ENCODE results near the gene ITPR1.

DNA sequence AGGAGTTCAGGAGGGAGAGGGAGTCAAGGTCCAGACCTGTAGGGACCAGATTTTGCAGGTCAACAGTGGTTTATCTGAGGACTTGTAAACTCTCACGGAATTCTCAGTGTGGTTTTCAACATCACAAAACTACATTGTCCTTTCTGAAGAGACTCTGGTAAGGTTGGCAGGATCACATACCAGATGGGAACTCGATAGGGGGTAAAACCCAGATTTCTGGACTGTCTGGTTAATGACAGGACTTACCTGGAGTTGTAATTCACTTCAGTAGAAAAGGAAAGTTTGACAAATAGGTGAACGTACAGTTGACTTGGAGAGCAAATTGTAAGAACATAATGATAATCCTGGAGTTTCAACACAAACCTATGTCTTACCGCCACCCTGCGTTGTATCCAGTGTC is 5.3 kb downstream of the ITPR1 start:
- TF ChIP-seq, protein P1, sequence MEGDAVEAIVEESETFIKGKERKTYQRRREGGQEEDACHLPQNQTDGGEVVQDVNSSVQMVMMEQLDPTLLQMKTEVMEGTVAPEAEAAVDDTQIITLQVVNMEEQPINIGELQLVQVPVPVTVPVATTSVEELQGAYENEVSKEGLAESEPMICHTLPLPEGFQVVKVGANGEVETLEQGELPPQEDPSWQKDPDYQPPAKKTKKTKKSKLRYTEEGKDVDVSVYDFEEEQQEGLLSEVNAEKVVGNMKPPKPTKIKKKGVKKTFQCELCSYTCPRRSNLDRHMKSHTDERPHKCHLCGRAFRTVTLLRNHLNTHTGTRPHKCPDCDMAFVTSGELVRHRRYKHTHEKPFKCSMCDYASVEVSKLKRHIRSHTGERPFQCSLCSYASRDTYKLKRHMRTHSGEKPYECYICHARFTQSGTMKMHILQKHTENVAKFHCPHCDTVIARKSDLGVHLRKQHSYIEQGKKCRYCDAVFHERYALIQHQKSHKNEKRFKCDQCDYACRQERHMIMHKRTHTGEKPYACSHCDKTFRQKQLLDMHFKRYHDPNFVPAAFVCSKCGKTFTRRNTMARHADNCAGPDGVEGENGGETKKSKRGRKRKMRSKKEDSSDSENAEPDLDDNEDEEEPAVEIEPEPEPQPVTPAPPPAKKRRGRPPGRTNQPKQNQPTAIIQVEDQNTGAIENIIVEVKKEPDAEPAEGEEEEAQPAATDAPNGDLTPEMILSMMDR (conservative IDR thresholded peaks at IDR 0.05; ENCODE audit: low read length): no peak
- no peak for TF ChIP-seq EZH2phosphoT487 (IDR thresholded peaks at IDR 0.05; ENCODE audit: borderline replicate concordance)

Data from Loucy (cell line).